HG03139 (cell line): ENCODE data around the gene SLC1A4.

Experiments
- ATAC-seq: cut with Tn5 transposase; IDR thresholded peaks from one replicate; pipeline ENCODE4 v1.9.1; 2021; ENCODE audit not compliant: unreplicated experiment

The SLC1A4 gene

GRCh38 chr2:65049010-65049639, 59.9 kb downstream of the SLC1A4 start:
- no peak for ATAC-seq

- no peak for ATAC-seq
These were observed 61.7 kb downstream of the SLC1A4 start for GRCh38 chr2:65050931-65051330.

GRCh38 chr2:65053199-65053598, 64.0 kb downstream of the SLC1A4 start:
- peak; percentile 41 for ATAC-seq

GRCh38 chr2:65054749-65055421, 65.7 kb downstream of the SLC1A4 start:
- no peak for ATAC-seq

- peak; percentile 21 for ATAC-seq
These were observed 66.4 kb downstream of the SLC1A4 start for GRCh38 chr2:65055422-65056214.

- peak; percentile 78 for ATAC-seq
These were observed 67.2 kb downstream of the SLC1A4 start, which contains the start of gene CEP68 for GRCh38 chr2:65056215-65057053. CEP68 (plus strand) TSS chr2:65056416; CDS start chr2:65069445, 13,029 bp downstream.

- no peak for ATAC-seq
These were observed 67.8 kb downstream of the SLC1A4 start for GRCh38 chr2:65057054-65057375.

- ATAC-seq: no peak
These were observed 68.3 kb downstream of the SLC1A4 start for GRCh38 chr2:65057391-65058052.

- no peak for ATAC-seq
These were observed 69.9 kb downstream of the SLC1A4 start for GRCh38 chr2:65059071-65059470.

GRCh38 chr2:65061146-65061909, 72.1 kb downstream of the SLC1A4 start:
- no peak for ATAC-seq

GRCh38 chr2:65061910-65062339, 72.7 kb downstream of the SLC1A4 start:
- no peak for ATAC-seq

GRCh38 chr2:65062843-65063825, 73.9 kb downstream of the SLC1A4 start:
- no peak for ATAC-seq

- ATAC-seq: peak; percentile 70
These were observed 75.7 kb downstream of the SLC1A4 start for GRCh38 chr2:65064728-65065552.

- ATAC-seq: no peak
These were observed 78.8 kb downstream of the SLC1A4 start for GRCh38 chr2:65067806-65068553.

GRCh38 chr2:65069439-65069824, 80.2 kb downstream of the SLC1A4 start:
- ATAC-seq: no peak

- no peak for ATAC-seq
These were observed 81.1 kb downstream of the SLC1A4 start for GRCh38 chr2:65070172-65070830.

GRCh38 chr2:65070856-65071255, 81.7 kb downstream of the SLC1A4 start:
- ATAC-seq: no peak
